Peyer's patch (tissue), 4 donors: Measurements from ENCODE around the gene PGRMC2. TPM values are rescaled to one million over a fixed set of nuclear protein-coding genes. Genes with fewer than 3 reads are reported as not detected.

Experiments
- DNase-seq, 3 donors: peaks; one replicate each; pipeline ENCODE4 v3.0.0-alpha.2; 2017 to 2019
- H3K27ac ChIP-seq, 4 donors: fragments of 200-600 bp; sonication (generic); one replicate each; pipeline ENCODE4 v1.5.1; 2016 to 2019
- H3K27me3 ChIP-seq, 2 donors: fragments of 200-600 bp; sonication (generic); one replicate each; pipeline ENCODE4 v1.5.1; 2019
- H3K36me3 ChIP-seq, 3 donors: fragments of 200-600 bp; sonication (generic); one replicate each; pipeline ENCODE4 v1.5.1; 2016 to 2019
- H3K4me1 ChIP-seq, 4 donors: fragments of 200-600 bp; sonication (generic); one replicate each; pipeline ENCODE4 v1.5.1; 2016 to 2019
- H3K4me3 ChIP-seq, 4 donors: fragments of 200-600 bp; sonication (generic); 1 replicate in 3 of 4; 2 replicates in 1 of 4; pipeline ENCODE4 v1.5.1; 2016 to 2019; ENCODE audit warnings: mild to moderate bottlenecking in 1 of 4
- H3K9me3 ChIP-seq, 4 donors: fragments of 200-600 bp; sonication (generic); one replicate each; pipeline ENCODE4 v1.5.1; 2016 to 2019; ENCODE audit warnings: mild to moderate bottlenecking in 1 of 4
- CTCF ChIP-seq, 6 experiments: fragments of 450-650 bp in 4 of 6; fragments of 200-600 bp in 2 of 6; sonication (generic) in 1 of 6; IDR thresholded peaks; one replicate each; pipeline ENCODE4 v1.5.1; 2017 to 2019; ENCODE audit warnings: antibody characterized with exemption in 6 of 6, mild to moderate bottlenecking in 3 of 6, moderate library complexity in 1 of 6
- POLR2A ChIP-seq, 2 donors: fragments of 450-650 bp; IDR thresholded peaks; one replicate each; pipeline ENCODE4 v1.5.1; 2017; ENCODE audit warnings: antibody characterized with exemption in 2 of 2, mild to moderate bottlenecking in 2 of 2, moderate library complexity in 2 of 2
- total RNA-seq, 4 donors: library from RNA; depleted of rRNA; stranded (reverse); fragments of >200 nt; gene quantifications; one replicate each; pipeline ENCODE4 v1.1.0, GENCODE V29; 2016

PGRMC2 gene, protein sequence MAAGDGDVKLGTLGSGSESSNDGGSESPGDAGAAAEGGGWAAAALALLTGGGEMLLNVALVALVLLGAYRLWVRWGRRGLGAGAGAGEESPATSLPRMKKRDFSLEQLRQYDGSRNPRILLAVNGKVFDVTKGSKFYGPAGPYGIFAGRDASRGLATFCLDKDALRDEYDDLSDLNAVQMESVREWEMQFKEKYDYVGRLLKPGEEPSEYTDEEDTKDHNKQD
- total RNA-seq = 100 to 1,000 TPM in 1 of 4 donors, 10 to 100 TPM in 3; 19.8 to 113 (median 55.3) TPM

- peak in 2 of 3 donors; percentile 30 to 67 for DNase-seq
- TF ChIP-seq POLR2A (IDR thresholded peaks at IDR 0.05) (peak; percentile 55 to 76), CTCF (IDR thresholded peaks at IDR 0.05) (no peak)
- H3K36me3 ChIP-seq = no peaks in the 10 kb centered on the region
- H3K4me3 ChIP-seq = peak within 1 kb of the TSS; percentile 78 to 94 (median 86)
- H3K27ac ChIP-seq = peak within 1 kb of the TSS; percentile 87 to 97 (median 91)
- no peaks in the 10 kb centered on the region for H3K27me3 ChIP-seq
- H3K9me3 ChIP-seq = no peaks in the 10 kb centered on the region
- H3K4me1 ChIP-seq = peaks cover 0 to 16% (median 0%) of the 10 kb centered on the region in 4 donors
Measured at GRCh38 chr4:128287141-128287870, at the start of gene PGRMC2. Gene PGRMC2, minus strand, starts transcription at chr4:128287813. Its CDS starts 23 bp downstream, at chr4:128287790.

DNA sequence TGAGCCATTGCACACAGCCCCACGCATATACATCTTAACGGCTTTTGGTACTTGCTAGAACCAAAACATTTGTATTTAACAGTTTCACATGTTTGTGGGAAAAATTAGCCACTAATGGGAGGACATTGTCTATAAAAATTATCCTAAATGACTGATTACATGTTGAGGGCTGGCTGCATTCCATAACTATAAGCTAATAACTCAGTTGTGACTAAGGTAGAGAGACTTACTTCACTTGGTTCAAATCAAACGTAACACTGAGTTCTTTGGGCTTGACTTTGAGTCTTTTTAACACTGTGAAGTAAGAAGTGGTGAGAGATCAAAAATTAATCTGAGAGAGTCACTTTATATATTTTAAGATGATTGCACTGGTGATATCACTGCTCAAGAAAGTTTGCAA is 47.9 kb upstream of the PGRMC2 start:
- Histone ChIP-seq H3K9me3 (no peaks in the 10 kb centered on the region), H3K27me3 (no peaks in the 10 kb centered on the region), H3K4me3 (no peak overlapping the region), H3K27ac (no peak overlapping the region), H3K36me3 (no peaks in the 10 kb centered on the region), H3K4me1 (no peaks in the 10 kb centered on the region)
- no peak for DNase-seq
- TF ChIP-seq POLR2A (IDR thresholded peaks at IDR 0.05) = no peak
- no peak for TF ChIP-seq CTCF (IDR thresholded peaks at IDR 0.05)

DNA sequence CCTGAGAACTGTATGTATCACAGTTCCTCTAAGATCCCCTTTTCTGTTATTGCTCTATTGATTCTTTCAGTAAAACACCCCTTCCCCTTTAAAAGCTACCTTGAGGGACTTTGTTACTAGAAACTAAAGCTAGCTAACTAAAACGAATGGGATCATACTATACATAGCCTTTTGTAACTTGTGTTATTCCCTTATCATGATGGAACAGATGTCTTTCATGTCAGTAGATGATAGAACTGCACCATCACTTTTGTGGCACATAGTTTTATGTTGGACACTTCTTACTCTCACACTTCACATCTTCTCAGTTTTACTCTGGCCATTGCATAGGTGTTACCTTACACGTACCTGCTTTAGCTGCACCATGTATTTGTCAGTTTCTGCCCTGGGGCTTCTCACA is 46.6 kb upstream of the PGRMC2 start:
- no peak for DNase-seq
- TF ChIP-seq CTCF (IDR thresholded peaks at IDR 0.05) (no peak), POLR2A (IDR thresholded peaks at IDR 0.05) (no peak)
- no peaks in the 10 kb centered on the region for H3K4me1 ChIP-seq
- H3K4me3 ChIP-seq = no peak overlapping the region
- H3K27ac ChIP-seq = no peak overlapping the region
- H3K27me3 ChIP-seq = no peaks in the 10 kb centered on the region
- no peaks in the 10 kb centered on the region for H3K36me3 ChIP-seq
- H3K9me3 ChIP-seq = no peaks in the 10 kb centered on the region

- Histone ChIP-seq H3K9me3 (no peaks in the 10 kb centered on the region), H3K4me3 (no peak overlapping the region), H3K27ac (no peak overlapping the region), H3K27me3 (no peaks in the 10 kb centered on the region), H3K4me1 (no peaks in the 10 kb centered on the region), H3K36me3 (no peaks in the 10 kb centered on the region)
- TF ChIP-seq POLR2A (IDR thresholded peaks at IDR 0.05) (no peak), CTCF (IDR thresholded peaks at IDR 0.05) (no peak)
- DNase-seq = no peak
Measured at GRCh38 chr4:128333309-128334018, 45.9 kb upstream of the PGRMC2 start.

DNA sequence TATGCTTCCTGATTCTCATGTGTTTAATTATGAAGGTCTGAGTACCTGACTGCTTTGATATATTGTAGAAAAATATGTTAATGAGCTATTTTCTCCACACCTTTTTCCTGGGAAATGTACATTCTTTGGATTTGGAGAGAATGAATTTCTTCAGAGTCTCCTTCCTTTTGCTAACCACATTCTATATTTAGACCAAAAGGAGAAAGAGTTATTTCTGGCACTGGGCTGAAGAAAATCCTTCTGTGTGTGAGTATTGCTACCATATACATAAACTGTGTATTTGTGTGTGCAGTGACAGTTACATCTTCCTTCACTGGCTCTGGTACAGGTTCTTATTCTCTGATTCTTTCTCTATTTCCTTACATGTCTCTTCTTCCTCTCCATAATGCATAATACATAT is 44.5 kb upstream of the PGRMC2 start:
- no peak for DNase-seq
- Histone ChIP-seq H3K4me3 (no peak overlapping the region), H3K27ac (no peak overlapping the region), H3K9me3 (no peaks in the 10 kb centered on the region), H3K36me3 (no peaks in the 10 kb centered on the region), H3K4me1 (no peaks in the 10 kb centered on the region), H3K27me3 (no peaks in the 10 kb centered on the region)
- TF ChIP-seq CTCF (IDR thresholded peaks at IDR 0.05) = no peak
- no peak for TF ChIP-seq POLR2A (IDR thresholded peaks at IDR 0.05)
